ENCODE data around the gene CCSER1.

DNA sequence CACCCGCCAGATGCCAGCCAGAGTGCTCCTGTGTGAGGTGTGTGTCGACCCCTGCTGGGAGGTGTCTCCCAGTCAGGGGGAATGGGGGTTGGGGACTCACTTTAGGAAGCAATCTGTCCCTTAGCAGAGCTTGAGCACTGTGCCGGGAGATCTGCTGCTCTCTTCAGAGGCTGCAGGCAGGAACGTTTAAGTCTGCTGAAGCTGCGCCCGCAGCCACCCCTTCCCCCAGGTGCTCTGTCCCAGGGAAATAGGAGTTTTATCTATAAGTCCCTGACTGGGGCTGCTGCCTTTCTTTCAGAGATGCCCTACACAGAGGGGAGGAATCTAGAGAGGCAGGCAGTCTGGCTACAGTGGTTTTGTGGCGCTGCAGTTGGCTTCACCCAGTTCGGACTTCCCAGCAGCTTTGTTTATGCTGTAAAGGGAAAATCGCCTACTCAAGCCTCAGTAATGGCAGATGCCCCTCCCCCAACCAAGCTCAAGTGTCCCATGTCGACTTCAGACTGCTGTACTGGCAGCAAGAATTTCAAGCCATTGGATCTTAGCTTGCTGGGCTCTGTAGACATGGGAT lies 80.8 kb downstream of the CCSER1 start:
- no peak for TF ChIP-seq TAF1 (IDR thresholded peaks at IDR 0.05; ENCODE audit: borderline replicate concordance, low read depth, low read length)
- no peak for TF ChIP-seq POLR2A (IDR thresholded peaks at IDR 0.05; ENCODE audit: low read depth, low read length)
